A549 (cell line): ENCODE data around the gene GPR155.

Experiments used
- FOSB ChIP-seq: fragments of 250-450 bp; sonication (Bioruptor Pico); IDR thresholded peaks from 2 replicates; pipeline ENCODE4 v1.5.0; 2020; ENCODE audit warnings: mild to moderate bottlenecking, moderate library complexity
- PBX3 ChIP-seq: IDR thresholded peaks from 2 replicates; pipeline ENCODE4 v1.6.1; 2012
- POLR2A ChIP-seq: IDR thresholded peaks from 2 replicates; pipeline ENCODE4 v1.6.1; 2012; ENCODE audit warnings: mild to moderate bottlenecking, low read length
- TF ChIP-seq, protein P1 (sequence below): fragments of >200 bp; sonication (Bioruptor Twin); formaldehyde crosslinking; IDR thresholded peaks from 3 replicates; pipeline ENCODE4 v1.5.1; 2016

DNA sequence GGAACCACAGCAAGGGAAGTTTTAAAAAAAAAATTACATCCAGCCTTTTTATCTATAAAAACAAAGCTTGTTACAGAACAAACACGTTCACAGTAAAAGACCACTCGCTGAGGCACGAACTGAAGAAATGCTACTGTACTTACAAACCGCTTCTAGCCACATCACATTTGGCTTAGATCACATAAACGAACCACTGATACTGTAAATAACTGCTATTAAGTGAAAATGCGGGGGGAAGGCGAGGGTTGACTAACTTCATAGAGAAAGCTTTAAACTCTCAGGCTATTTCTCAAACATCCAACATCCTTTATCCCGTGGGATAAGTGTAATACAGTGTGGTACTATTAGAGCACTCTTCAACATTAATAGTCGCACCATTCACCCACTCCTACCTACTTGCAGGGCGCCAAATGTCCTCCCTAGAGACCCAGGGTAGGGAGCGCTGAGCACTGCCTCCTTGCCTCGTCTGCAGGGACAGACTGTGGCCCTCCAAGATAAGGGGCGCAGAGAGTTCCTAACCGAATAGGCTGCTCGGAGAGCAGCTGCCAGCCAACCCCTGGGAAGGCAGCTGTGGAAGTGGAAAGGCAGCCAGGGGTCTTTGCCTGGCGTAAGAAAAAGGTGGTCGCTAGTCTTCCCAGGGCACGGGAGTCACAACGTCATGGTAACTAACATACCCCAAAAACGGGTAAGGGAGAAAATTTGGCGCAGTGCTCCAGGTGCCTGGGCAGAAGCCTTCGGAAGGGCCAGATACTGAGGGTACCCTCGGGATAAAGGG is 854 bp downstream of the GPR155 start:
- no peak for TF ChIP-seq PBX3
- TF ChIP-seq POLR2A = no peak
- no peak for TF ChIP-seq FOSB (CRISPR knock-in tag)
- TF ChIP-seq, protein P1, sequence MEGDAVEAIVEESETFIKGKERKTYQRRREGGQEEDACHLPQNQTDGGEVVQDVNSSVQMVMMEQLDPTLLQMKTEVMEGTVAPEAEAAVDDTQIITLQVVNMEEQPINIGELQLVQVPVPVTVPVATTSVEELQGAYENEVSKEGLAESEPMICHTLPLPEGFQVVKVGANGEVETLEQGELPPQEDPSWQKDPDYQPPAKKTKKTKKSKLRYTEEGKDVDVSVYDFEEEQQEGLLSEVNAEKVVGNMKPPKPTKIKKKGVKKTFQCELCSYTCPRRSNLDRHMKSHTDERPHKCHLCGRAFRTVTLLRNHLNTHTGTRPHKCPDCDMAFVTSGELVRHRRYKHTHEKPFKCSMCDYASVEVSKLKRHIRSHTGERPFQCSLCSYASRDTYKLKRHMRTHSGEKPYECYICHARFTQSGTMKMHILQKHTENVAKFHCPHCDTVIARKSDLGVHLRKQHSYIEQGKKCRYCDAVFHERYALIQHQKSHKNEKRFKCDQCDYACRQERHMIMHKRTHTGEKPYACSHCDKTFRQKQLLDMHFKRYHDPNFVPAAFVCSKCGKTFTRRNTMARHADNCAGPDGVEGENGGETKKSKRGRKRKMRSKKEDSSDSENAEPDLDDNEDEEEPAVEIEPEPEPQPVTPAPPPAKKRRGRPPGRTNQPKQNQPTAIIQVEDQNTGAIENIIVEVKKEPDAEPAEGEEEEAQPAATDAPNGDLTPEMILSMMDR = no peak
